Natural killer cell (primary cell): Measurements from ENCODE around the gene DMBT1. TPM values are rescaled to one million over a fixed set of nuclear protein-coding genes. Genes with fewer than 3 reads are reported as not detected.

Source experiments
- ATAC-seq, 3 donors: fragments of 150-1000 bp in 2 of 3; fragments of 200-7000 bp in 1 of 3; cut with Tn5 transposase; 1 replicate in 1 of 3; 2 replicates in 2 of 3; pipeline ENCODE4 v1.10.0; 2021; ENCODE audit warnings: mild to moderate bottlenecking in 2 of 3, moderate library complexity in 2 of 3
- DNase-seq, 2 donors: peaks; one replicate each; pipeline versions ENCODE4 v3.0.0 to v3.0.0-alpha.2; 2013 to 2021; ENCODE audit warnings: mixed read lengths in 1 of 2
- H3K27ac ChIP-seq: one replicate; pipeline ENCODE4 v1.5.1; 2013; ENCODE audit warnings: mild to moderate bottlenecking, low read length
- H3K27me3 ChIP-seq: one replicate; pipeline ENCODE4 v1.6.1; 2013; ENCODE audit warnings: low read length; ENCODE audit not compliant: control insufficient read depth, insufficient read depth
- H3K36me3 ChIP-seq: one replicate; pipeline ENCODE4 v1.6.1; 2013; ENCODE audit warnings: low read length; ENCODE audit not compliant: control insufficient read depth, insufficient read depth
- H3K4me1 ChIP-seq: one replicate; pipeline ENCODE4 v1.6.1; 2013; ENCODE audit warnings: low read length; ENCODE audit not compliant: control insufficient read depth, insufficient read depth
- H3K4me3 ChIP-seq: one replicate; pipeline ENCODE4 v1.5.1; 2013; ENCODE audit warnings: low read length
- H3K9me3 ChIP-seq: one replicate; pipeline ENCODE4 v1.6.1; 2013; ENCODE audit warnings: low read length; ENCODE audit not compliant: control insufficient read depth, insufficient read depth
- H3K27ac Mint-ChIP-seq, 2 donors: one replicate each; pipeline ENCODE4 v1.8.0; 2022; ENCODE audit warnings: mild to moderate bottlenecking in 2 of 2, mixed read lengths in 2 of 2, moderate library complexity in 1 of 2
- H3K27me3 Mint-ChIP-seq, 2 donors: one replicate each; pipeline ENCODE4 v1.8.0; 2022; ENCODE audit warnings: low read depth in 2 of 2, mixed read lengths in 2 of 2
- H3K36me3 Mint-ChIP-seq: one replicate; pipeline ENCODE4 v1.8.0; 2022; ENCODE audit warnings: mixed read lengths
- H3K4me1 Mint-ChIP-seq, 2 donors: one replicate each; pipeline ENCODE4 v1.8.0; 2022; ENCODE audit warnings: mixed read lengths in 2 of 2
- H3K4me3 Mint-ChIP-seq: one replicate; pipeline ENCODE4 v1.8.0; 2022; ENCODE audit warnings: mild to moderate bottlenecking, moderate library complexity, mixed read lengths
- H3K9me3 Mint-ChIP-seq, 2 donors: one replicate each; pipeline ENCODE4 v1.8.0; 2022; ENCODE audit warnings: mixed read lengths in 2 of 2
- CTCF ChIP-seq: fragments of 200-600 bp; IDR thresholded peaks from one replicate; pipeline ENCODE4 v1.8.0; 2022; ENCODE audit warnings: antibody characterized with exemption
- WGBS: methylation state at CpG from one replicate; pipeline ENCODE4 v1.1.7; 2013; ENCODE audit warnings: missing lambda C conversion rate; ENCODE audit not compliant: insufficient coverage; 5-methylcytosine and 5-hydroxymethylcytosine counted together
- intact Hi-C: fragments of 100-400 bp; cut with micrococcal nuclease; formaldehyde crosslinking; loops from one replicate; pipeline ENCODE4 v1.14.2; 2022
- total RNA-seq, 4 donors: library from RNA; stranded (reverse); fragments of 120-200 nt in 1 of 4; gene quantifications; one replicate each; pipeline versions ENCODE4 v1.2.3 to v1.2.4, GENCODE V29; 2013 to 2022

Gene DMBT1
- total RNA-seq, 3 donors from 2014 or later (not counting 1 experiment from before 2014, with no cell fraction given) = not detected

GRCh38 chr10:122532601-122533296 lies 27.8 kb upstream of the DMBT1 start:
- H3K36me3 ChIP-seq = no peaks in the 10 kb centered on the region
- peaks cover 2% of the 10 kb centered on the region for H3K27me3 ChIP-seq
- H3K4me1 Mint-ChIP-seq = peaks cover 0 to 6% of the 10 kb centered on the region in 2 donors
- no peak overlapping the region for H3K27ac Mint-ChIP-seq
- peaks cover 9% of the 10 kb centered on the region for H3K4me1 ChIP-seq
- no peaks in the 10 kb centered on the region for H3K9me3 Mint-ChIP-seq
- TF ChIP-seq CTCF = no peak
- H3K4me3 ChIP-seq = no peak overlapping the region
- no peak overlapping the region for H3K27ac ChIP-seq
- H3K27me3 Mint-ChIP-seq = peaks cover 23 to 39% of the 10 kb centered on the region in 2 donors
- intact Hi-C loops = no loop called here
- no peaks in the 10 kb centered on the region for H3K36me3 Mint-ChIP-seq
- ATAC-seq = no peak
- no peak overlapping the region for H3K4me3 Mint-ChIP-seq
- DNase-seq = no peak
- WGBS = 92% methylated on average over 4 of the region's 6 CpGs
- H3K9me3 ChIP-seq = no peaks in the 10 kb centered on the region

GRCh38 chr10:122537545-122537944 lies 23.0 kb upstream of the DMBT1 start:
- H3K27ac Mint-ChIP-seq = no peak overlapping the region
- no peak for ATAC-seq
- no peaks in the 10 kb centered on the region for H3K9me3 ChIP-seq

GRCh38 chr10:122541541-122542002 lies 19.0 kb upstream of the DMBT1 start:
- H3K9me3 ChIP-seq = no peaks in the 10 kb centered on the region
- WGBS = 0% methylated on average over 2 of the region's 4 CpGs
- Mint-ChIP-seq H3K4me3 (no peak overlapping the region), H3K4me1 (peaks cover 14 to 19% of the 10 kb centered on the region in 2 donors), H3K36me3 (no peaks in the 10 kb centered on the region), H3K27ac (no peak overlapping the region), H3K9me3 (no peaks in the 10 kb centered on the region), H3K27me3 (peaks cover 25 to 39% of the 10 kb centered on the region in 2 donors)
- no peak for TF ChIP-seq CTCF
- peak overlapping the region; percentile 27 for H3K27ac ChIP-seq
- no peak overlapping the region for H3K4me3 ChIP-seq
- ATAC-seq = peak in 2 of 3 donors; percentile 45 to 54
- no peaks in the 10 kb centered on the region for H3K27me3 ChIP-seq
- intact Hi-C loops = no loop called here
- DNase-seq = peak in 1 of 2 donors; percentile 46
- H3K36me3 ChIP-seq = no peaks in the 10 kb centered on the region
- peaks cover 26% of the 10 kb centered on the region for H3K4me1 ChIP-seq

More at GRCh38 chr10:122537545-122537944, 23.0 kb upstream of the DMBT1 start:
- Histone ChIP-seq H3K4me1 (peaks cover 11% of the 10 kb centered on the region), H3K4me3 (no peak overlapping the region), H3K27me3 (no peaks in the 10 kb centered on the region), H3K27ac (no peak overlapping the region), H3K36me3 (no peaks in the 10 kb centered on the region)
- 83% methylated on average over 2 of the region's 2 CpGs for WGBS
- peaks cover 24 to 30% of the 10 kb centered on the region in 2 donors for H3K27me3 Mint-ChIP-seq
- H3K4me3 Mint-ChIP-seq = no peak overlapping the region
- DNase-seq = no peak
- no peaks in the 10 kb centered on the region for H3K9me3 Mint-ChIP-seq
- H3K4me1 Mint-ChIP-seq = peaks cover 10 to 13% of the 10 kb centered on the region in 2 donors
- TF ChIP-seq CTCF = no peak
- intact Hi-C loops = no loop called here
- no peaks in the 10 kb centered on the region for H3K36me3 Mint-ChIP-seq
